HuH-7.5 (cell line): Measurements from ENCODE around the gene SHKBP1.
"Not testable (repeated sequence)": the region's sequence is repeated elsewhere in the genome, so short reads cannot be mapped to it uniquely, and the experiment has no call there.

Experiments
- DNase-seq: peaks from one replicate; pipeline ENCODE4 v3.0.0; 2011; ENCODE audit warnings: low spot score

SHKBP1 gene

DNA sequence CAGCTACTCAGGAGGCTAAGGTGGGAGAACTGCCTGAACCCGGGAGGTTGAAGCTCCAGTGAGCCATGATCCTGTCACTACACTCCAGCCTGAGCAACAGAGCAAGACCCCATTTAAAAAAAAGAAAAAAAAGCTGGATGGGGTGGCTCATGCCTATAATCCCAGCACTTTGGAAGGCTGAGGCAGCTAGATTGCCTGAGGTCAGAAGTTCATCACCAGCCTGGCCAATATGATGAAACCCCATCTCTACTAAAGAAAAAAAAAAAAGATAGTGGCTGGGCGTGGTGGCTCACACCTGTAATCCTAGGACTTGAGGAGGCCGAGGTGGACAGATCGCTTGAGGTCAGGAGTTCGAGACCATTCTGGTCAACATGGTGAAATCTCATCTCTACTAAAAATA is 39.5 kb downstream of the SHKBP1 start:
- DNase-seq = no peak

DNA sequence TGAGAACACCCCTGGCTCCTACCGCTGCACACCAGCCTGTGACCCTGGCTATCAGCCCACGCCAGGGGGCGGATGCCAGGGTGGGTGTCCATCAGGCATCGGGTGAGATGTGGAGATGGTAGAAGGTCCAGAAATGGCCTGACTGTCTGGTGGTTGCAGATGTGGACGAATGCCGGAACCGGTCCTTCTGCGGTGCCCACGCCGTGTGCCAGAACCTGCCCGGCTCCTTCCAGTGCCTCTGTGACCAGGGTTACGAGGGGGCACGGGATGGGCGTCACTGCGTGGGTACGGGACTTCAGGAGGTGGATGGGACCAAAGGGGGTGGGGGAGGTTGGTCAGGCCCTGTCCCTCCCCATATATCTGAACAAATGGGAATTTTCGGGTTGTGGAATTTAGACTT is 40.3 kb downstream of the SHKBP1 start:
- no peak for DNase-seq

DNA sequence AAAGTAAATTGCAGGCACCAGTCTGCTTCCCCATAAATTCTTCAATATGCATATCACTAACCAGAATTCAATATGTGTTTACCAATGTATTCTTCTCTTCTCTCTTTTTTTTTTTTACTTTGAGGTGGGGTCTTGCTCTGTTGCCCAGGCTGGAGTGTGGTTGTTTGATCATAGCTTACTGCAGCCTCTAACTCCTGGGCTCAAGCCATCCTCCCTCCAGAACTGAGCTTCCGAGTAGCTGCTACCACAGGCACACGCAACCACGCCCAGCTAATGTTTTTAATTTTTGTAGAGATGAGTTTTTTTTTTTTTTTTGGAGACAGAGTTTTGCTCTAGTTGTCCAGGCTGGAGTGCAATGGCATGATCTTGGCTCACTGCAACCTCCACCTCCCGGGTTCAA is 41.3 kb downstream of the SHKBP1 start:
- no peak for DNase-seq

DNA sequence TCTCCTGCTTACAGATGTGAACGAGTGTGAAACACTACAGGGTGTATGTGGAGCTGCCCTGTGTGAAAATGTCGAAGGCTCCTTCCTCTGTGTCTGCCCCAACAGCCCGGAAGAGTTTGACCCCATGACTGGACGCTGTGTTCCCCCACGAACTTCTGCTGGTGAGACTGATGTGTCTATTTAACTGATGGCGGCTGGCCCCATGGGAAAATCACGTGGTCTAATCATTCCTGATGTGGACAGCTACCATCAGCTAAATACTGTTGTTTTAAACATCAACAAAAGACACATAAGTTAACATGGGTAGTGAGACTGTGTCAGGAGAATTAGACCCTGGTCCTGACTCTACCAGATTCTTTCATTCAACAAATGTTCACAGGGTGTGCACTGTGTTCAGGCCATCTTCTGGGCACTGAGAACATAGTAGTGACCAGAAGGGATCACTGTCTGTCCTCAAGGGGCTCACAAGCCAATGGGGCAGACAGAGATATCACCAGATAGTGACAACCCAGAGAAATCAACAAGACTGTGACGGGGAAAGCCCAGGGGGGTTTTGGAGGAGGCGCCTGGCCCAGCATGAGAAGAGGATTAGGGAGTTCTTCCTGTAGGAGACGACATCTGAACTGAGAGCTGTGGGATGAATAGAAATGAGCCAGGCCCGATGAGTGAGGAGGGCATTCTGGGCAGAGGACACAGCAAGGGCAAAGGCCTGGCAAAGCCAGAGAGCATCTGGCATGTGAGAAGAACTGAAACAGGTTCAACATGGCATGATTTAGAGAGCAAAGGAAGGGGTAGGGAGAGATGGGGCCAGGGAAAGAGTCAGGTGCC is 42.9 kb downstream of the SHKBP1 start:
- no peak for DNase-seq

DNA sequence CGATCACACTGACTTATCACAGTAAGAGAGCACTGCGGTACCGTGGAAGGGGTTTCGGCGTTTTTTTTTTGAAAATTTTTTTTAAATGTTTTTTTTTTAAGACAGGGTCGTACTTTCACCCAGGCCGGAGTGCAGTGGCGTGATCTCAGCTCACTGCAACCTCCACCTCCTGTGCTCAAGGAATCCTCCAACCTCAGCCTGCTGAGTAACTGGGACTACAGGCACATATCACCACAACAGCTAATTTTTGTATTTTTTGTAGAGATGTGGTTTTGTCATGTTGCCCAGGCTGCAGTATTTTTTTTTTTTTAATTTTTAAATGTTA is 43.5 kb downstream of the SHKBP1 start:
- no peak for DNase-seq

DNA sequence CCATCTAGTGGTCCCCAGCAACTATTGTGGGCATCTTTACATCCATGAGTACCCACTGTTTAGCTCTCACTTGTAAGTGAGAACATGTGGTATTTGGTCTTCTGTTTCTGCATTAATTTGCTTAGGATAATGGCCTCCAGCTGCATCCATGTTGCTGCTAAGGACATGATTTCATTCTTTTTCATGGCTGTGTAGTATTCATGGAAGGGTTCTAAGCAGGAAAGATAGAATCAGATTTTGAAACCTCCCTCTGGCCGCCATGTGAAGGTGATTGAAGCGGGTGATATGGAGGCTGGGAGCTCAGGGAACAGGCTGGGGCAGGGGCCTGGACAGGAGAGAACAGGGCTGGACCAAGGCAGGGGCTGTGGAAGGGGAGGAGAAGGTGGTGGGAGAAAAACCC is 44.6 kb downstream of the SHKBP1 start:
- no peak for DNase-seq

DNA sequence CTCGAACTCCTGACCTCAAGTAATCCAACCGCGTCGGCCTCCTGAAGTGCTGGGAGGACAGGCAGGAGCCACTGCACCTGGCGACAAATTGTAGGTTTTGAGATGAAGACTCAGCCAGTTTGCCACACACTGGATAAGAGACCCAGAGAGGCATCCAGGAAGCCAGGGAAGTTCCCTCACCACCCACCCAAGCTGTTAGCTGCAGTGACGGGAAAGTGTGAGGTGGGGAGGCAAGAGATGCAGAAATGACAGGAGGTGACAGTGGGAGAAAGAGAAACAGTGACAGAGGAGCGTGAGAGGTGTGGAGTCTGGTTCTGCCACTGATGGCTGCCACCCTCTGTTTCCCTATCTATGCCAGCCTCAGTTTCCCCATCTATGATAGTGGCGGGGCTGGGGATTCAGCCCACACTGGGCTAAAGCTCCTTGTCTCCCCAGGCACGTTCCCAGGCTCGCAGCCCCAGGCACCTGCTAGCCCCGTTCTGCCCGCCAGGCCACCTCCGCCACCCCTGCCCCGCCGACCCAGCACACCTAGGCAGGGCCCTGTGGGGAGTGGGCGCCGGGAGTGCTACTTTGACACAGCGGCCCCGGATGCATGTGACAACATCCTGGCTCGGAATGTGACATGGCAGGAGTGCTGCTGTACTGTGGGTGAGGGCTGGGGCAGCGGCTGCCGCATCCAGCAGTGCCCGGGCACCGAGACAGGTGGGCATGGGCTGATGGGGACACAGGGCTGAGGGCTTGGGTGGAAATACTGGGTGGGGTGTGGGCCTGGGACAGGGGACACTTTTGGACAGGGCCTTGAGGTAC is 45.5 kb downstream of the SHKBP1 start:
- DNase-seq = no peak

DNA sequence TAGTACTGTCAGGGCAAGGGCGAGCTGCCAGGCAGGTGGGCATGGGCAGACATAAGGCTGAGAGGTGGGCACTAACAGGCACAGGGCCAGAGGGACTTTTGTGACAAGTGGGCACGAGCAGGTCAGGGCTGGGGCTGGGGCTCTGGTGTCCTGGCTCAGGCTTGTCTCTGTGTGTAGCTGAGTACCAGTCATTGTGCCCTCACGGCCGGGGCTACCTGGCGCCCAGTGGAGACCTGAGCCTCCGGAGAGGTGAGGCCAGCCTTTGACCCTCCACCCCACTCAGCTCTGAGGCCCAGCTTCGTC is 46.1 kb downstream of the SHKBP1 start:
- no peak for DNase-seq

DNA sequence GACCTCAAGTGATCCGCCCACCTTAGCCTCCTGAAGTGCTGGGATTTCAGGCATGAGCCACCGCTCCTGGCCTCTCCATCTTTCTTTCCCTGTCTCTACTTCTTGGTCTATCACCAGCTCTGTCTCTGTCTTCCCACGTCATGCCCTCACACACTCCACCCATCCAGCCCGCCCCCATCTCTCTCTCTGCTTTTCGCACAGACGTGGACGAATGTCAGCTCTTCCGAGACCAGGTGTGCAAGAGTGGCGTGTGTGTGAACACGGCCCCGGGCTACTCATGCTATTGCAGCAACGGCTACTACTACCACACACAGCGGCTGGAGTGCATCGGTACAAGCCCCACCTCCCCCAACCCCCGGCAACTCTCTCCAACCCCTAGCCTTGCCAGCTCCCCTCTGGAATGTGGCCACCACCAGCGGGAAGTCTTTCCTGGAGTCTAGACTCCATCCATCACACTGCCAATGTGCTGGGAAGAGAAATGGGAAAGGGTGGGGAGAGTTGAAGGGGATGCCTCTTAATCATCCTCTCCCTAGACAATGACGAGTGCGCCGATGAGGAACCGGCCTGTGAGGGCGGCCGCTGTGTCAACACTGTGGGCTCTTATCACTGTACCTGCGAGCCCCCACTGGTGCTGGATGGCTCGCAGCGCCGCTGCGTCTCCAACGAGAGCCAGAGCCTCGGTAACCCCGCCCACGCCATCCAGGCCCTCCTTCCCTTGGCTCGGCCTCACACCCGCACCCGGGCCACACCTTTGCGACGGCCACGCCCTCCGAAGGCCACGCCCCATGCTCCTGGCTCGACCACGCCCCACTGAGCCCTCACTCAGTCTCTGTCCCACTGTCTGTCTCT is 47.0 kb downstream of the SHKBP1 start:
- DNase-seq = peak; percentile 88

DNA sequence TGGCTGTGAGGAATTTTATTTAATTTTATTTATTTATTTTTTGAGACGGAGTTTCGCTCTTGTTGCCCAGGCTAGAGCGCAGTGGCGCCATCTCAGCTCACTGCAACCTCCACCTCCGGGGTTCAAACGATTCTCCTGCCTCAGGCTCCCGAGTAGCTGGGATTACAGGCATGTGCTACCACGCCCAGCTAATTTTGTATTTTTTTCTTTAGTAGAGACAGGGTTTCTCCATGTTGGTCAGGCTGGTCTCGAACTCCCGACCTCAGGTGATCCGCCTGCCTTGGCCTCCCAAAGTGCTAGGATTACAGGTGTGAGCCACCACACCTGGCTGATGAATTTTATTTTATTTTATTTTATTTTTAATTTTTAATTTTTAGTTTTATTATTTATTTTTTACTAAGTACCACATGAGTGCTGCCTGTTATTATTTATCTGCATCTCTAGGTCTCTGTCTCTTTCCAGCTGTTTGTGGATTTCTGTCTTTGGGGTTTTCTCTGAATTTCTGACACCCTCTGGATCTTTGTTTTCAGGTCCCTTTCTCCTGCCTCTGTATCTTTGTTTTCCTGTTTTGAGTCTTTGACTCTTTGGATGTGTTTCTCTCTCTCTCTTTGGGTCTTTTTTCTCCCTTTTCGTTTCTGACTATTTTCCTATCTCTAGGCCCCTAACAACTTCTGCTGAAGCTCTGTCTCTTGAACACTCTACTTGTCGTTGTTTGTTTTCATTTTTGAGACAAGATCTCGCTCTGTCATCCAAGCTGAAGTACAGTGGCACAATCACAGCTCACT is 47.9 kb downstream of the SHKBP1 start:
- not testable (repeated sequence) for DNase-seq

DNA sequence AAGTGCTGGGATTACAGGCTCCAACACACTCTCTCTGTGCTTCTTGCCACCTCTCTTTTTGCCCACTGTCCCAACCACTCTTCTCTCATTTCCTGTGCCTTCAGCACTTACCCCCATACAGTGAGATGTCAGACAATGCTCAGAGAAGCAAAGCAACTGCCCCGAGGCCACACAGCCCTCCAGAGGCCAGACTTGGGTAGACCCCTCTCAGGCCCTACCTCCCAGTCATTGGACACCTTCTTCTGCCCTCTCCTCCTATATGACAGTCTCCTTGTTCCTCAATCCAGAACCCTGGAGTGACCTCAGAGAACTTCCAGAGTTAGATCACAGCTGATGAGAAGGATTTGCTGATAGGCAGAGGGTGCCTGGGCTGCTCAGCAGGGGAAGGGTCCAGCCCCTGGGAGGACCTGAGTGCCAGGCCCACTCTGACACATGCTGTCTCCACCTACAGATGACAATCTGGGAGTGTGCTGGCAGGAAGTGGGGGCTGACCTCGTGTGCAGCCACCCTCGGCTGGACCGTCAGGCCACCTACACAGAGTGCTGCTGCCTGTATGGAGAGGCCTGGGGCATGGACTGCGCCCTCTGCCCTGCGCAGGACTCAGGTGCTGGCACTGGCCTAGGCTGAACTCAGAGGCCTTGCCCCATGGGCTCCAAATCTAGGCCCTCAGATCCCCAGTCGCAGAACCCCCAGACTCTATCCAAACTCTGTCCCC is 48.9 kb downstream of the SHKBP1 start:
- DNase-seq = no peak

DNA sequence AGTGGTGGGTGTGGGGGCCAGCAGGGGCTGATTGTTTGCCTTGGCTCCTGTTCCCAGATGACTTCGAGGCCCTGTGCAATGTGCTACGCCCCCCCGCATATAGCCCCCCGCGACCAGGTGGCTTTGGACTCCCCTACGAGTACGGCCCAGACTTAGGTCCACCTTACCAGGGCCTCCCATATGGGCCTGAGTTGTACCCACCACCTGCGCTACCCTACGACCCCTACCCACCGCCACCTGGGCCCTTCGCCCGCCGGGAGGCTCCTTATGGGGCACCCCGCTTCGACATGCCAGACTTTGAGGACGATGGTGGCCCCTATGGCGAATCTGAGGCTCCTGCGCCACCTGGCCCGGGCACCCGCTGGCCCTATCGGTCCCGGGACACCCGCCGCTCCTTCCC is 50.2 kb downstream of the SHKBP1 start:
- no peak for DNase-seq

DNA sequence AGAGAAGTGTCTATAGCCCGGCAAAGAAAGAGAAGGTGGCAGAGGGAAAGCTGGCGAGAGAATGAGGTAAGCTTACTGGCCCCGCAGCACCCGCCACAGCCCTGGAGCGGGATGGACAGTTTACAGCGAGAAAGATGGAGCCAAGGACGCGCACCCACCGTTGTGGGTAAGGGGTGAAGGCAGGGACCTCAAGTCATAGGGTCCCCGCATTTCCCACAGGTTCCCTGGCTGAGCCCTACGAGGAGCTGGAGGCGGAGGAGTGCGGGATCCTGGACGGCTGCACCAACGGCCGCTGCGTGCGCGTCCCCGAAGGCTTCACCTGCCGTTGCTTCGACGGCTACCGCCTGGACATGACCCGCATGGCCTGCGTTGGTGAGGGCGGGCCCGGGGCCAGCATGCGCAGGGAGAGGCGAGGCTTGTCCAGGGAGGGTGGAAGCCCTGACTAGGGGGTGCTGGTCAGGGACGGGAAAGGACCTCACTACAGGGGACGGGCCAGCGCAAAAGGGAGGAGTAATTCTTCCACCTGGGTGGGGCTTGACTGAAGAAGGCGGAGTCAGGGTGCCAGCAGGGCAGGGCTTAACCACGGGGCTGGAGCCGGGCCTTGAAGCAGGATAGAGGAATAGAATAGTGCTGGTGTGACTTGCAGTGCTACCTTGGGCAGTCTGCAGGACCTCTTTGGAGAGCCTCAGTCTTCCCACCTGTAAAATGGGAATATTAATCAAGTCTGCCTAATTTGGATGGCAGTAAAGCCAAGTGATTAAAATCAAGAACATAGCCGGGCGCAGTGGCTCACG is 51.0 kb downstream of the SHKBP1 start:
- DNase-seq = no peak

DNA sequence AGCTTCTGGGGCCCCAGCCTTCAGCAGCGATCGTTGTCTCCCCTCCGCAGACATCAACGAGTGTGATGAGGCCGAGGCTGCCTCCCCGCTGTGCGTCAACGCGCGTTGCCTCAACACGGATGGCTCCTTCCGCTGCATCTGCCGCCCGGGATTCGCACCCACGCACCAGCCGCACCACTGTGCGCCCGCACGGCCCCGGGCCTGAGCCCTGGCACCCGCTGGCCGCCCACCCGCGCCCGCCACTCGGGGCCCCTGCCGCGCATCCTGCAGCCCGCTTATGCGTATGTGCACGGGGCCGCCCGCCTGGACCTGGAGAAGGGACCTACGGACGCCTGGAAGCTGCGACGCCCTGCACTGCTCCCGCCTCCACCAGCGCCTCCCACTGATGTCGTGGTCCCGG is 52.7 kb downstream of the SHKBP1 start:
- no peak for DNase-seq

DNA sequence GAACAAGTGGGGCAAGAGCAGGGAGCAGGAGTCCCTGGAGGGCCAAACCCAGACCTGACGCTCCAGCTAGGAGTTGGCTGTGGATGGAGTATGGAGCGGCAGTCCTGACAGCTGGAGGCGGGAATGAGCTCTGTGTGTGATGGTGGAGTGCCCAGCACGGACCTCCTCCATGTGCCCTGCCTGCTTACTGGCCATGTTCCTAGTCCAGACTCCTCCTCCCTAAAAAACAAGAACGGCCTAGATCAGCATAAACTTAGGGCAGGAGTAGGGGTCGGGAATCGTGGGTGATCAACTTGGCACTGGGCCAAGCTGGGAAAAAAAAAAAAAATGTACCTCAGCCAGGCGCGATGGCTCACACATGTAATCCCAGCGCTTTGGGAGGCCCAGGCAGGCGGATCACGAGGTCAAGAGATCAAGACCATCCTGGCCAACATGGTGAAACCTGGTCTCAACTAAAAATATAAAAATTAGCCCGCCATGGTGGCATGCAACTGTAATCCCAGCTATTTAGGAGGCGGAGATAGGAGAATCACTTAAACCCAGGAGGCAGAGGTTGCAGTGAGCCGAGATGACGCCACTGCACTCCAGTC is 54.0 kb downstream of the SHKBP1 start:
- no peak for DNase-seq

DNA sequence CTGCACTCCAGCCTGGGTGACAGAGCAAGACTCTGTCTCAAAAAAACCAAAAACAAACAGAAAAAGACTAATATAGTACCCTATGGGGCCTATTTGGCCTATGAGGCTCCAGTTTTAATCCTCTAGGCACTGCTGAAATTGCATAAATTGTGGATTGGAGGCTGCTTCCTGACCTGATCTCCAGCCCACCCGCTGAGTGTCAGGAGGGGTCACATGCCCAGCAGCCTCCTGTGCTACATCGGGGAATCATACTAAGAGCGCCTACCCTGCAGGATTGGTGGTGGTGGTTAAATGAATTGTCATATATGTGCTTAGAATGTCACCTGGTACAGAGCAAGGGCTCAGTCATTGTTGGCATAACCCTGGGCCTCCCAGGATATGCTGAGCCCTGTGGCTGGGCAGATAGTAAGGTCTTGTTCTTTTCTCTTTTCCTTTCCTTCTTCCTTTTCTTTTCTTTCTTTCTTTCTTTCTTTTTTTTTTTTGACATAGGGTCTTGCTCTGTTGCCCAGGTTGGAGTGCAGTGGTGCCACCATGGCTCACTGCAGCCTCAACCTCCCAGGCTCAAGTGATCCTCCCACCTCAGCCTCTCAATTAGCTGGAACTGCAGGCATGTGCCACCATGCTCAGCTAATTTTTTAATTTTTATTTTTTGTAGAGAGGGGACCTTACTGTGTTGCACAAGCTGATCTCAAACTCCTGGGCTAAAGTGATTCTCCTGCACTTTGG is 55.8 kb downstream of the SHKBP1 start:
- no peak for DNase-seq

DNA sequence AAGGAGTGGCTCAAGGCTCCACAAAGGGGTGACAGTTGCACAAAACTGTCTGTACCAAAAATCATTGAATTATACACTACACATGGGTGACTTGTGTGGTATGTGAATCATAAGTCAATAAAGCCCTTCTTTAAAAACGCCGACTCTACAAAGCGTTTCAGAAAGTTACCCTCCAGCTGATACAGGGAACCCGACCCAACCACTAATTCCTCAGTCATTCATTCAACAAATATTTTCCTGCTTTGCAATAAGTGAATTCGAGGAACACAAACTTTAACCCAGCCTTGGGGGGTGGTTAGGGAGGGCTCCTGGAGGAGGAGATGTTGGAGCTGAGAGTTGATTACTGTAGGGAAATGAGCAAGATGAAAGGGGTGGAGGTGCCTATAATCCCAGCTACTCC is 56.5 kb downstream of the SHKBP1 start:
- DNase-seq = no peak

DNA sequence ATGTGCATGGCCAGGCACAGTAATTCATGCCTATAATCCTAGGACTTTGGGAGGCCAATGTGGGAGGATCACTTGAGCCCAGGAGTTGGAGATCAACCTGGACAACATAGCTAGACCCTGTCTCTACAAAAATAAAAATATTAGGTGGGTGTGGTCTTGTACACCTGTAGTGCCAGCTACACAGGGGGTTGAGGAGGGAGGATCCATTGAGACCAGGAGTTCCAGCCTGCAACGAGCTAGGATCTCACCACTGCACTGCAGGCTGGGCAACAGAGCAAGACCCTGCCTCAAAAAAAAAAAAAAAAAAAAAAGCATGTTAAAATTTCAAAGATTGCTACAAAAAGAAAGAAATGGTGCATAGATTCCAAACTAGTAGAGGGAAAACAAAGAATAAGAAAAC is 61.7 kb downstream of the SHKBP1 start:
- no peak for DNase-seq

DNA sequence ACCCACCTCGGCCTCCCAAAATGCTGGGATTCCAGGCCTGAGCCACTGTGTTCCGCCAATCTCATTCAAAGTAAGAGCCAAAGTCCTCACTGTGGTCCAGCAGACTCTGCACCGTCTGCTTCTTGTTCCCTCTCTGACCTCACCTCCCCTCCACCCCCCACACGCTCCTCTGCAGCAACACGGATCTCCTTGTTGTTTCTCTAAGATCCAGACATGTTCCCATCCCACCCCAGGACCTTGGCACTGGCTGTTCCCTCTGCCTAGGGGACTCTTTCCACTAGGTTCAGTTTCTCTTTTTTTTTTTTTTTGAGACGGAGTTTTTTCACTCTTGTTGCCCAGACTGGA is 62.9 kb downstream of the SHKBP1 start:
- no peak for DNase-seq

DNA sequence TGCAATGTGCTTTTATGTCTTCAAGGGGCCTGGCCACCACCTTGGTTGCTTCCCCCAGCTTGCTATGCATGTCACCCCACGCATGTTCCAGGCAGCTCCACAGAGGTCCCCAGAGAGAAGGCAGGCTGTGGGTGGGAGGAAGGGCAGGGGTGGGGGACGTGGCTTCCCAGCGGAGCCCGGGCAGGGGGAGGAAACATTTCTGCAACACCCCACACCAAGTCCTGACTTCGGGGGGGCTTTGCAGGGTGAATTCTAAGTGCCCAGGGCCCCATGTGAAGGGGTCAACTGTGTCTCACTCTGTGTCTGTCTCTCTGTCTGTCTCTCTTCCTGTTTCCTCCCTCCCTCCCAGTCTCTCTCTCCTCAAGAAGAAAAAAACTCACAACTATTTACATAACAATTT is 64.1 kb downstream of the SHKBP1 start:
- DNase-seq = no peak
